ENCODE data around the gene FBN1.

FBN1 gene

DNA sequence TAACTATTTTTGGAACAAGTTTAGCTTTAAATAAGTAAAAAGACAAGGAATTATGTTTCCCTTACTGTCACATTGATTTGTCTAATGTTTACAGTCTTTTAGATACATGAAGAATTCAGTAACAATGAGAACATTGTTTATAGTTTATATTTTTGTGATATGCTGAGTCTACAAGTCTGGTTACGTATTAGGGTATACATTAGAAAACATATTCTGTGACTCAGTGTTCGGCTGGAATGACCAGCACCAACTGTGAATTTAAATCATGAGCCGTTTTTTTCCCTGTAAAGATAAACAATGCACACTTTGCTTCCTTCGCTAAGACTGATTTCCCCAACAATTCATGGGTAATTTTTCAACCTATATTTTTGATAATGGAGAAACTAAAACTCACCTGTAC lies 182.8 kb downstream of the FBN1 start:
- no peak for DNase-seq

DNA sequence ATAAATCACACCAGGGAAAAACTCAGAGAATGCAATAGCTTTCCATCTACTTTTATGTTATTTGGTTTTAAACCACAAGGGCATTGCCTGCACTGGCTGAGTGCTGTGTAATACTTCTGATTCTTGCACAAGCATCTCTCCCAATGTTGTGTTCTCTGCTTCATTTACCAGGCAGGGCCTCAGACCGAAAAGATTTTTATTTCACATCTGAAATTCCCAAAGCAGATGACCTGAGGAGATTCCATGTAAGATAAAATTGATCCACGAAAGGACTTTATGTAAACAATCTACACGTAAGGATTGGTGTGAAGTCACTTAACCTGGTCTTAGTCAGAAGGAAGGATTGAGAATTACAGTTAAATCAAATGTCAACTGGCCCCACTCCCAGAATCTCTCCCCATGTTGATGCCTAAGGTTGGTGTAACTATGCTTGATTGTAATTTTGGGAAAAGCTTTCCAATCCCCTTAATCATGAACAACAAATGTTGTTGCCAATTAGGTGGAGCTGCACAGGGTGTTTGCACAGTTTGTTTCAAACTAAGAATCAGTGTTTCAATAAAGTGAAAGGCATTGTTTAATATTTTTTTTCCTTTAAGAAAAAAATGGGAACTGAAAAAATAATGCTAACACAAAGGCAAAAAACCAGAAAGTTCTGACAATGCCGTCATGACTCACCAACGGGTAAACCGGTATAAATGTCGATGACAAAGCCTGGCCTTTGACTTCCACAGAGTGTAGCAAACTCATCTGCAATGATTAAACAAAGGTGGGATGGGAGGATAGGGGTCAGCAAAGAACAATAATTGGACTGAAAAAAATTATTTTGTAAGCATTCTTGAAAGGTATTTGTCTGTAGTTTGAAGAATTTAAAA lies 185.7 kb downstream of the FBN1 start:
- DNase-seq, result no peak

DNA sequence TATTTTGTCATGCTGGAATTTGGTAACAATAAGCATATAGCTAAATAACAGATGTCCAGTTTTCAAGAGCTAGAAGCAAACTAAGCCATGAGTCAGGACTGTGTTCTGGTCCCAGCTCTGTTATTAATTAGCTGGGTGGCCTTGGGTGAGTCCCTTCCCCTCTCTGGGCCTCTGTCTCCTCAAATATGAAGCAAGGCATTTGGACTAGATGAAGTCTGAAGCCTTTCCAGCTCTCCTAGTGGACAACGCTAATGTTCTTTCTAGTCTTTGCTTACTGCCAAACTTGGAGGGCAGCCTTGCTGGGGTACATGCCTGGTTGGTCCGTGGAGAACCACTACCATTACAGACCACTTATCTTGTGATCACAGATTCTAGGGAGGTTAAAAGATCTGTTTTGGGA lies 186.6 kb downstream of the FBN1 start:
- no peak for DNase-seq

DNA sequence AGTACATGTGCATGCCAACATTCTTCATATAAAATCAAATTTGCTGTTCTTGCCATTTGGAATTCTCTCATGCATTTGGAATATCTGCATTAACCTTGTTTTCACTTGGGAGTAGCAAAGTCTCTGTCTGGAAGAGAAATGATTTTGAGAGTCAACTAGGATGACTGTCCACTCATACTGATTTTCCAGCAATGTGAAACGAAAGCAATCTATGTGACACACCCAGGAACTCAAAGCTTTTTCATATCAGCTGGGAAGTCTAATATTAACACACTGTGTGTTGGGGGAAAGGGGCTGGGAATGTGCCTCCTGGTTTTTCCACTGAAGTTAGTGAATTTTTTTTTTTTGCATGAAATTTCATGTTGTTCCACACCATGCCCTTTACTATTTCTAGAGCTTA lies 189.4 kb downstream of the FBN1 start:
- DNase-seq, result no peak

DNA sequence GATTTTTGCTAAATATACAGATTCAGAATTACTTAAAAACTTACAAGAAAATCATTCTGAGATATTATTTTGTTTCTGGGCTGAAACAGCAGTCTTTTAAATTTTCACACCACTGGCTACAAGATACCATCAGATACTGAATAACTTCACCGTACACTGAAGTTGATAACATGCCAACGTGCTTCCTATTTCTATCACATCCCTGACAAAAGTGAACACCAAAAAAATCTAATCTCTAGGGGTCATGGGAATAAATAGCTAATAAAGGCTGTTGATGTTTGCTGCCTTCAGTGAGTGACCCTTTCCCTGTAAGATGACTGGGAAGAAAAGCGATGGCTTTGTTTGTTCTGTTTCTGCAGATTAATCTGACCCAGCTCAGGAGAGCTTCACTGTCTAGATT lies 193.8 kb downstream of the FBN1 start:
- no peak for DNase-seq

DNA sequence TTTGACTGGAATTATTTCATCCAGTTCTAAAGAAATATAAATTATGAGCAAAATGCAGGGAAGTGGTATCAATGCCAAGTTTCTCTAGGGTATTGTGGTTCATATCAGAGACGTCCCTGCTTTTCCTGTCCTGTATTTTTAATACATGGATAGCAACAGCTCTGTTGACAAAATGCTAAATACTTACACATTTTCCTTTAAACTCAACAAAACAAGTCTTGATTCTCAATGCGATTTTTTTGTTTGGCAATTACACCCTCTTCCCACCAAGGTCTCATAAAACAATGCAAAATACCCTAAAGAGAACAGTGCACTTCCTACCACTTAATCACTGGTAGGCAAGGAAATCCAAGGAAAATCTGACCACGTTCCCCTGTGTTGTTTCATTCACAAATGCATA lies 194.3 kb downstream of the FBN1 start:
- DNase-seq, result no peak

DNA sequence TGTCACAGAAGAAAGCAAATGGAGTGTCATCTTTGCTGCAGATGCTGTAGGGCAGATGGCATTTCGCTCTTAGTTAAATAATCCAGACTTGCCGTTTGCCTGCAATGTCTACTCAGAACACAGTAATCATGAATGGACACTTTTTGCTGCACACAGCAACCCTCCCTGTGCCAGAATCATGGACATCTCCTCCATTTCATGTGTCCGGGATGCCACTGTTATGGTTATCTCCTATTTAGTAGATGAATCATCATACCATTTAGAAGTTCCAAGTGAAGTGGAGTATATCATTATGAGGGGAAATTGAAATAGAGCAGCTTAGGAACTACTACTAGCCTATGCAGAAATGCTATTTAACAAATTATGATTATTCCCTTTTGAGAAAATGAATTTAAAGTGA lies 195.8 kb downstream of the FBN1 start:
- no peak for DNase-seq

DNA sequence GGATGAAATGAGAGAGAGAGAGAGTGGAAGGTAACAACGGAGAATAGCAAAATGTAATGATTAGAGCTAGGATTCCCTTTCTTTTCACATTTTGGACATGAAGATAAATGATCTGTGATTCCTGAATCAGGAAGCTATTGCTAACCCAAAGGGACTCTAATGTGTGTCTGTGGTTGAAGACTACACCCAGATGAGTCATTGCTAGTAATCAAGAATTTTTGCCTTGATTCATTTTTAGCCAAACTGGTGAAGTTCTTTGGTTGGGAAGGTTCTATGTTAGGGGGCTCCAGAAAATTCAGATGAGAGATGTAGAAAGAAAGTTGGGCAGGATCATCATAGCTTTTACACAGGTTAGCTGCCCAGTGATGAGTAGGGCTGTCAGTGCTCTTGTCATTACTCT lies 197.9 kb downstream of the FBN1 start:
- DNase-seq, result no peak

DNA sequence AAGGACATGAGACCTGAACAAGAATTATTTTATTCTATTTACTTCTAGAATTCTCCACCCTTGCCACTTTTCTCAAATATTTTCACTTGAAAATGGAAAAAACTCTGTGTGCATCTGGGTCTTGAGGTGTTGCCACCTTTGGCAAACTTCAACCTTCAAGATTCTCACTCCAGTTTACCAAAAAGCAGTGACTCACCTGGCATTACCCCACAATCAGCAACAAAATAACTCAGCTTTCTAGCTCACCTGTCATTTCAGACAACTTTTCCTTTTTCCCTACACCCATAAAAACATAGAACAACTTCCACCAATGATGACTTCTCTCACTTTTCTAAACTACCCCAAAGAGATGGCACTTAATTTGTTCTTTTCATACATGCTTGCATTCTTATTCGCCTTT lies 198.5 kb downstream of the FBN1 start:
- no peak for DNase-seq

DNA sequence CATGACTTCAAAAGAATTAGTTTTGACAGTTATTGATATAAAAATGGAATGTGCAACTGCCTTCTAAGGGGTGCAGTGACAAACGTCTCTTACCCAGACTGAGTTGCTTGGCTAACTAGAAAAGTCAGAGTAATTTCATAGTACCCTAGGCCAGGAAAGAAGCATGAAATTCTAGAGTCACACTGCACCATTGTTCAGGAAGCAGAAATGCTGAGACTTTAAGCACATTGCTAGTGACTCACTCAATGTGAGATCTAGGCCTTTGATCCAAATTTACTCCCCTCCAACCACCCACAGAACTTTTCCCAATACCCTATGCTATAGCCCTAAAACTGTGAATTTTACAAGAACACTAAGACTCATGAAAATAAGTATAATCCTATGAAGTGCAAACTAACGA lies 203.5 kb downstream of the FBN1 start:
- DNase-seq, result no peak

DNA sequence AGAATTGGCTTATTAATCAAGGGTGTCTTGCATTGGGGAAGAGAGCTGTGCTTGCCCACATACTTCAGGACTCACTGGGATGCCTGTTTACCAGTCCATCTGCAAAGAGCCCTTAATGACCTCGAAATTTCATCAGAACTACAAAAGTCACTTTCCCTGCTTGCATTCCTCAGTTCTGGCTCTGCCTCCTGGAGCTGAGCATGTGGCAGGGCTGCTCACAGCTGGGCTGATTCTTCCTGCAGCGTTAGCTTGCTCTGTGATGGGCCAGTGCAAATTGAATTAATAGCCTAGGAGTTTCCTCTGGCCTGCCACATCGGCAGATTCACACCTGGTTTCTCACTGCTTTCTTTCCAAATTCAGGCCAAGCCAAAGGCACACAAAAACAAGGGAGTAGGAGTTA lies 205.4 kb downstream of the FBN1 start:
- no peak for DNase-seq

DNA sequence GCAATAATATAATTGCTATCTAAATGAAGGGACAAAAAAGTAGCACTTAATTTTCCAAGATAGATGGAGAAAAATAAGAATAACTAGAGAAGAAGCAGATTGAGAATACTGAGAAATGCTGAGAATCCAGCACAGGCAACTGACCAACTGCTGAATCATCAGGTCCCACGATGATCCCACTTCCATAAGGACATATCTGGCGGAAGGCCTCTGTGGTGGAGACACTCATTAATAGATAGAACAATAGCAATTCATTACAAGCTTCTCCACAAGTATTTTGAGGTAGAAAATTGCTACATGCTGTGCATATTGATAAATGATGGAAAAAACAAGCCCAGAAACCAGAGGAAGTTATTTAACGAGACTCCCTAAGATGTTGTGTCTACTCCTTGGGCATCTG lies 208.3 kb downstream of the FBN1 start:
- DNase-seq, result no peak

DNA sequence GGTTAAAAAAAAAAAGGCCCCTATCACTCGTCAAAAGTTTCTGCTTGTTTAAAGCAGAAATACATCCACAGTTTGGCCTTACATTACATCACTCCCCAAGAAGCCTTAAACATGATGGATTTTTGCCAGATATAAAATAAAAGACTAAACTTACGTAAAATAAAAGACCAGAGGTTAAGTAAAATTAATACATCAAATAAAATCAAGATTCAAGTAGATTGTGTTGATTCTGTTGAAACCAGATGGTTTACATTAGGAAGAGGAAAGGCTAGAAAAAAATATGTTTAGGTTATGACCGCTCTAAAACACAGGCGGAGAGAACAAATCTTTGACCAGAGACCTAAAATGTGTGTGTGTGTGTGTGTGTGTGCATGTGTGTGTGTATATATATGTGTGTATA lies 210.2 kb downstream of the FBN1 start:
- no peak for DNase-seq

DNA sequence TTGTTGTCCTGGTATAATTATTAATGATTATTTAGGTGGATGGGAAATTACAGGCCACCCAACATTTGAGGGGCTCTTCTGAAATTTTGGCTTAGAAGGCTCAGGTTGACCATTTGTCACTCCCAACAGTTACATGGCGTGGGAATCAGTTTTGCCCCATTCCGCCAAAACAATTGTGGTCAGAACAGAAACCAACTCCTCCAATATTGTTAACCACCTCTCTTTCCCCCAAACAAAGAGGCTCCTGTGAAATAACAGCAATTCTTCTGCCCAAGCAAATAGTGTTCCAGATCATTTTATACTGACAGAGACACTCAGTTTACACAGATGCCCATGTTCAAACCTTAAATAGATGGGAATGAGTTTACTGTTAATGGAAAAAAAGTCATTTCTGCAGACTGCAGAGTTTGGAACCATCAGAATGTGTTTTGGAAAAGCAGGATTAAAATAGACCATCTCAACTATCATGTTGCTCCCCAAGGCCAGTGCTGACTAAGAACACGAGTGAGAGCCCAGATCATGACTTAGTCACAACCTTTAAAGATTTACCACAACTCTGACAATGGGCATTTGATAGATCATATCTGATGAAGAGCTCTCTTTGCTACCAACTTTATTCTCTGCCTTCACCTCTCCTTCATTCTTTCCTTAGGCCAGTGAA lies 212.2 kb downstream of the FBN1 start:
- no peak for DNase-seq

DNA sequence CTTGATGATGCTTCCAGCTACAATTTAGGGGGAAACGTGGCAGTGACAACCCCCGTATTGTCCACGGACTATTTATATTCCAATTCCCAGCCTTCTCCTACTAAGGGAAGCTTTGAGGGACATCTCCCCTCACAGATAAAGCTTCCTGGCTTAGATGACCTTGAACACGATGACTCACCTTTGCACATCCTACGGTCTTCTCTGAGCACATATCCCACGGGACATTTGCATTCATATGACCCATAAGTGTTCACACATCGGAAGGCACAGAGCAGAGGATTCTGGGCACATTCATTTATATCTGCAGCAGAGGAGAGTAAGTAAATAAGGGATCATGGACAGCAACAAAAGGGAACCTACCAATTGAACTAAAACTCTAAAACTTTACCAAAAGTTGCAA lies 212.8 kb downstream of the FBN1 start:
- no peak for DNase-seq

DNA sequence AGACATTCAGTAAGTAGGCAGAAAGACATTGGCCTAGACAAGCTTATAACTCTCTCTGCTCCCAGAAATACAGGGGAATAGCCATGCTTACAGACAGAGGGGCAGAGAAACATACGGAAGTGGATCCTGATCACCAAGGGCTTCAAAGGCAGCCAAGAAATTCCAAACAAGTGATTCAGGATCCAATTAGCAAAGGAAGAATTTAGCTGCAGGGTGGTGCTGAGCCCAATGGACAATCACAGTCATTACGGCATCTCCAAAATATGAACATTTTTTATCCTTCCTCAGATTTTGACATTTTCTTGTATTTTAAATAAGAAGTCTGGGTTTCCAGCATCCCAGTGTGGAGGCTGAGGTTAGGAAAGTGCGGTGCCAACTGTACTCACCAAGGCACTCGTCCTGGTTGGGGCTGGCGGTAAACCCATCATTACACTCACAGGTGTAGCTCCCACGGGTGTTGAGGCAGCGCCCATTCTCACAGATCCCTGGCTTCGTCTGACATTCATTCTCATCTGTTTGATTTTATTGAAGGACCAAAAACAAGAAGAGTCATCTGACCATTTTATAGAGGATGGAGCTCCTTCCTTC lies 217.5 kb downstream of the FBN1 start:
- no peak for DNase-seq

DNA sequence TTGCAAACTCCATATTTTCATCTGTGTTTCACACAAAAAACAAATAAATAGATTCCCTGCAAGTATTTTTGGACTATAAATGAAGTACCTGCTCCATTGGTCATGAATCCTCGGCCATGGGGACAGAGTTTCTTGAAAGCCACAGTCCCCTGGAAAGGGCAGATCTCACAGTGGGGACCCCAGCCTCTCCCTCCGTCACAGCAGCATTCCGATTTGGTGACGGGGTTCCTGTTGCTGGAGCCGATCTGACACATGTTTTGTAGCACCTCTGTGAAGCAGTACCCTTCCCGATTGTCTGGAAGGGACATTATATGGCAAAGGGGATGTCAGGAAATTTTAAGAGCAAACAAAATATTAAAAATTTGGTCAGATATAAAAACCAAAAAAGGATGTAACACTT lies 218.0 kb downstream of the FBN1 start:
- DNase-seq, result no peak

DNA sequence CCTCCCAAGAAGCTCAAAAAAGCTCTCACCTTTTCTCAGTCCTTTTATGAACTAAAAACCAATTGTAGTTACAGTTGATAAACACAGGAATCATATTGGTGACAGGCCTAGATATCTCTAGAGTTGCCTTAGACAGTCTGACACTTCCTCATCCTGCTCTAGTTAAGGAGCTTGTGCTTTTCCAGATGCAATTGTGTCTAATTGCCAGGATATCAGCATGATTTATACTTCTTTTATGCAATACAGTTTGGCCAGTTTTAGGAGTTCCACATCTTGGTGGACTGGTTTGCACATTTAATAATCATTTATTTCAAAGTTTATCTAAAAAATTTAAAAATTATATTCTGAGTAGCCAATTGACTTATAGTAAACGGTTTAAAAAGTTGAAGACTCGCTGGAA lies 218.6 kb downstream of the FBN1 start:
- DNase-seq, result no peak

DNA sequence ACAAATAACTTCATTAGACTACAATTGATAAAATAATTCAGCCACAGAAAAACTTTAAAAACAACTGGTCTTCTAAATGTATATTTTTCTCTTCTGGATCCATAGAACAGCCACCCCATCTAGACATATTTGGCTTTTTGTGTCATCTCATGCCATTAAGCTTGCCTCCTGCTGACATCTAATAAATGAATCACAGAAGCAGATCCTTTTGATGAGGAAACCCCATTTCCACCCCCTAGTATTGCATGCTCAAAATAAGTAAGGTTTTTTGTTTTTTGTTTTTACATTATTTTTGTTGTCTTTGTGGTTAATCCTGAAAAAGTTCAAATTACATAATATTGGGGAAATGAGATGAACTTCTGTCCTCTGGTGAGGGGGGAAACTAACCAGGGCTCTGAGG lies 219.5 kb downstream of the FBN1 start:
- DNase-seq, result no peak

DNA sequence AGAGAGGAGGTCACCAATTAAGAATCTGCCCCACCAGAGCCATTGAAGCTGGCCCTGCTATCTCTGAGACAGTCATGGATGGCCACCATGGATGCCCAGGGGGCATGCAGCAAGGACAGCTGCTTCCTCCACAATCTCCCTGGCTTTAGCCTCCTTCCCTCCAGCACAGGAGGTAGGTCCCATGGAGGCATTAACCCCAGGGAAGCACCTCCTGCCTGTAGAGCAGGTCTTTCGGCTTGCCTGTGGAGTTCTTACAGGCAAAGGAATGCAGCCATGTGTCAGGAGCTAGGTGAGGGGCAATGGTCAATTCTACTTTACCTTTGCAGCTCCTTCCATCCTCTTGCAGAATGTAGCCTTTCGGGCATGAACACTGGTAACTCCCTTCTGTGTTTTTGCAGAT lies 220.5 kb downstream of the FBN1 start:
- no peak for DNase-seq

DNA sequence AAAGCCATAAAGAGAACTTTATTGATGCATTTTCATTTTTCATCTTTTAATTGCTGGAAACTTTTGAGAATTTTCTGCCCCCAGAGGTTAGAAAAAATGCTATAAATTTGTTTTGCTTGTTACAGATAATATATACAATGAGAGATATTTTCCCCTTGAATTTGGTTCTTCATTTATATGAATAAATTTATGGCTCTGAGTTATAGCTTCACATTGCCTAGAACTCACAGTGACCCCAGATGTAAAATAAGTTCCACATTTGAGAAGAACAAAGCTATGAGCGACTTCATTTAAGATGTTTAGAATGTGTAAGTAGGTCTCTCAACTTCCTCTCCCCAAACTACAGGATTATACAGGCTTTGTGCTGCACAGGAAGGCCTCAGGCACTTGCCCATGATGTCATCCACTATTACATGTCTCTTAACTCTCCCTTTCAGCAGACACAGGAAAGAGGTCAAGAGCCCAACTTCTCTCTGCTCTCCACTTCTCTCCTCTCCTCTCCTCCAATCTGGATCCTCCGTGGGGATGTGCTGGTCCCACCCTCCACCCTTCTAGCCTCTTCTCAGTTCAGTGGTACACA lies 221.5 kb downstream of the FBN1 start:
- no peak for DNase-seq

DNA sequence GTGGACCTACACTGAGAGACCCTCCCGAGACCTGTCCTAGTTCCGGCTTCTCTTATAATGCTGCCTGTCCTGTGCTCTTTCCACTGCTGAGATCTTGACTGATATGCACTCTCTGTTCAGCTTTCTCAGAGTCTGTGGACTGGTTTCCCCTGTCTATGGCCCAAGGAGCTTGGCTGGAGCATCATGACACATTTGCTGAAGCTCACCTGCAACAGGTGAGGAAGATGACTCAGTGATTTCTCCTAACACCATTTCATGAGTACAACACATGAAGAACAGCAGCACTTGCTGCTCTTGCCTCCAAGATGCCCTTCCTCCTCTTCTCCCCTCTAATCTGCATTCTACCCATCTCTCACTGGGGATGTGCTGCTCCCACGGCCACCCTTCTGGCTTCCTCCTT lies 222.2 kb downstream of the FBN1 start:
- no peak for DNase-seq

DNA sequence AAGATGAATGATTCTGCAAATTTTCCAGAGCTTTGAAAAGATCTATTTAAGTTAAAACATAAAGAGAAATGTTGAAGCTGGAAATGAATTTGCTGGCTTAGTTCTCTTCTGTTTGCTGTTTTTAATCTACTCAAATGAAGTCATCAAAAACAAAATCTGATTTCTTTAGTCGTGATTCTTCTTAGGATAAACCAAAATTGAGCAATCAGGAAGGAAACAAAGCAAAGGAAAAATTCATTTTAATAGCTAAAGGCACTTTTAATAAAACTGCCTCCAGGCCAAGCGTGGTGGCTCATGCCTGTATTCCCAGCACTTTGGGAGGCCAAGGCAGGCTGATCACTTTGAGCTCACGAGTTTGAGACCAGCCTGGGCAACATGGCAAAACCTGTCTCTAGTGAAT lies 223.1 kb downstream of the FBN1 start:
- no peak for DNase-seq

DNA sequence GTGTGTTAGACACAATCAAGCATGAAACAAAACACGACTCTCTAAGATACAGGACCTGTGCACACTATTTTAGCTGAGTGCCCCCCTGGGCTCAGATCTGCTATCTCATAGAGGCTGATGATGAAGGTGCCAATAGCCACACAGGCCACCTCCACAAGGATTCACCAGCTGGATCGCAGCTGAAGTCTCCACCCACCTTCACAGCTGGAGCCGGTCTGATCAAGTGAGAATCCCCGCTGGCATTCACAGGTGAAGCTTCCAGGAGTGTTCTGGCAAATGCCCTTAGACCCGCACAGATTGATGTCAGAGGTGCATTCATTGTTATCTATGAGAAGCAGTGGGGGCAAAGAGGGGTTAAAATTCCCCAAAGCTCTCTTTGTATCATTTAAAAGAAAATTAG lies 224.1 kb downstream of the FBN1 start:
- DNase-seq, result no peak
